Measurements from ENCODE around the gene RPAP2. TPM values are rescaled to one million over a fixed set of nuclear protein-coding genes. Genes with fewer than 3 reads are reported as not detected.
"Not testable (repeated sequence)": the region's sequence is repeated elsewhere in the genome, so short reads cannot be mapped to it uniquely, and the experiment has no call there.

Gene RPAP2
- total and polyA plus RNA-seq, 10 of the 15 experiments (the other 5 are each of a cell fraction or from before 2014, with no cell fraction given), result 11.4 to 39.5 (median 21.7) TPM

DNA sequence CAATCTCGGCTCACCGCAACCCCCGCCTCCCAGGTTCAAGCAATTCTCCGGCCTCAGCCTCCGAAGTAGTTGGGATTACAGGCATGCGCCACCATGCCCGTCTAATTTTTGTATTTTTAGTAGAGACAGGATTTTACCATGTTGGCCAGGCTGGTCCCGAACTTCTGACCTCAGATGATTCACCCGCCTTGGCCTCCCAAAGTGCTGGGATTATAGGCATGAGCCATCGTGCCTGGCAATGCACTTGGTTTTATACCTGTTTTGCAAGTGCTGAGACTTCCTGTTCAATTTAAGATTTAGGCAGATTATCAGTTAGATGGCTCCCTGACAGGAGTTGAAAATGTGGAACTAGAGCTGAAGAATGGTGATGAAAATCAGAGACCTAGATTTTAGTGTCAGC is 60.5 kb downstream of the RPAP2 start:
- H3K79me2 ChIP-seq (ENCODE audit: control insufficient read depth, insufficient read depth, low read length); H3K4me1 ChIP-seq (ENCODE audit: control insufficient read depth, insufficient read depth, low read length); POLR2A ChIA-PET; in situ Hi-C loops (cut with MboI); H3K36me3 ChIP-seq (ENCODE audit: control insufficient read depth in 2 of 2, insufficient read depth in 2 of 2, low read length in 1 of 2); H2AFZ ChIP-seq (ENCODE audit: control insufficient read depth, low read depth, low read length); SMC1A ChIA-PET (ENCODE audit: uncharacterized antibody, unreplicated experiment); H3K9me3 ChIP-seq (replicated peaks; ENCODE audit: control insufficient read depth, insufficient read depth, low read length); FAIRE-seq; H3K27ac ChIP-seq (ENCODE audit: control insufficient read depth, insufficient read depth); H3K9ac ChIP-seq (ENCODE audit: control insufficient read depth, insufficient read depth, low read length); BruUV-seq (replicated peaks); ATAC-seq; intact Hi-C loops (cut with micrococcal nuclease; ENCODE audit: unreplicated experiment); CTCF ChIA-PET; H4K20me1 ChIP-seq (ENCODE audit: control insufficient read depth, insufficient read depth); H3K4me3 ChIP-seq; H3K4me2 ChIP-seq (ENCODE audit: control insufficient read depth, insufficient read depth); H3K27me3 ChIP-seq (replicated peaks in 1 of 2; ENCODE audit: control insufficient read depth in 2 of 2, insufficient read depth in 2 of 2, low read length in 1 of 2); DNase-seq (ENCODE audit: low read depth, low spot score); RAD21 ChIA-PET (ENCODE audit: unreplicated experiment): not testable (repeated sequence)
- WGBS (ENCODE audit: insufficient coverage, insufficient replicate concordance, low lambda C conversion rate, missing lambda C conversion rate), result 91% methylated on average over 10 of the region's 10 CpGs

- BruUV-seq (replicated peaks), result no TSS peak
- Histone ChIP-seq H3K9ac (ENCODE audit: control insufficient read depth, insufficient read depth, low read length) (no peak overlapping the region), H3K27ac (ENCODE audit: control insufficient read depth, insufficient read depth) (no peak overlapping the region), H3K4me1 (ENCODE audit: control insufficient read depth, insufficient read depth, low read length) (no peaks in the 10 kb centered on the region), H3K4me3 (no peak overlapping the region), H3K36me3 (ENCODE audit: control insufficient read depth in 2 of 2, insufficient read depth in 2 of 2, low read length in 1 of 2) (peaks cover 0 to 8% of the 10 kb centered on the region in 2 experiments; a peak in 1 of 4 replicates), H4K20me1 (ENCODE audit: control insufficient read depth, insufficient read depth) (no peaks in the 10 kb centered on the region), H3K4me2 (ENCODE audit: control insufficient read depth, insufficient read depth) (no peak overlapping the region), H2AFZ (ENCODE audit: control insufficient read depth, low read depth, low read length) (no peak overlapping the region), H3K79me2 (ENCODE audit: control insufficient read depth, insufficient read depth, low read length) (no peaks in the 10 kb centered on the region), H3K9me3 (replicated peaks; ENCODE audit: control insufficient read depth, insufficient read depth, low read length) (no peaks in the 10 kb centered on the region), H3K27me3 (replicated peaks in 1 of 2; ENCODE audit: control insufficient read depth in 2 of 2, insufficient read depth in 2 of 2, low read length in 1 of 2) (no peaks in the 10 kb centered on the region)
- DNase-seq (ENCODE audit: low read depth, low spot score) (no peak), FAIRE-seq (no peak), ATAC-seq (no peak)
- ChIA-PET POLR2A (no interaction called here), CTCF (no interaction called here), RAD21 (ENCODE audit: unreplicated experiment) (no interaction called here), SMC1A (ENCODE audit: uncharacterized antibody, unreplicated experiment) (no interaction called here)
- intact Hi-C loops (cut with micrococcal nuclease; ENCODE audit: unreplicated experiment) (no loop called here), in situ Hi-C loops (cut with MboI) (no loop called here)
- 95% methylated on average over 2 of the region's 2 CpGs for WGBS (ENCODE audit: insufficient coverage, insufficient replicate concordance, low lambda C conversion rate, missing lambda C conversion rate)
- TF ChIP-seq SMARCA5 (IDR thresholded peaks at IDR 0.05) (no peak), E2F4 (IDR thresholded peaks at IDR 0.05; ENCODE audit: low read depth, low read length) (no peak), ASH2L (IDR thresholded peaks at IDR 0.05; ENCODE audit: borderline replicate concordance, low read depth) (no peak), YY1 (IDR thresholded peaks at IDR 0.05; ENCODE audit: low read depth, low read length) (no peak), LARP7 (IDR thresholded peaks at IDR 0.05) (no peak), IKZF2 (IDR thresholded peaks at IDR 0.05) (no peak), EED (IDR thresholded peaks at IDR 0.05; ENCODE audit: low read depth) (no peak), CREB1 (IDR thresholded peaks at IDR 0.05; ENCODE audit: low read depth) (no peak)
Observed at GRCh38 chr1:92359986-92360385, 61.1 kb downstream of the RPAP2 start.
